ENCODE data around the gene VWC2L. TPM values are rescaled to one million over a fixed set of nuclear protein-coding genes. Genes with fewer than 3 reads are reported as not detected.

VWC2L gene
- total and polyA plus RNA-seq, 2 experiments from 2014 or later, result not detected

- Histone ChIP-seq H3K4me3 (no peak overlapping the region), H3K9me2 (ENCODE audit: insufficient read depth) (no peaks in the 10 kb centered on the region), H3K36me3 (ENCODE audit: insufficient read depth) (no peaks in the 10 kb centered on the region), H3K27ac (ENCODE audit: low read depth) (no peak overlapping the region), H4K20me1 (replicated peaks; ENCODE audit: insufficient read depth) (no peaks in the 10 kb centered on the region), H3F3A (replicated peaks; ENCODE audit: low read depth) (no peaks in the 10 kb centered on the region), H3K4me2 (no peak overlapping the region), H3K4me1 (ENCODE audit: insufficient read depth) (no peaks in the 10 kb centered on the region), H2AFZ (no peak overlapping the region), H3K79me2 (replicated peaks; ENCODE audit: insufficient read depth) (no peaks in the 10 kb centered on the region), H3K27me3 (ENCODE audit: insufficient read depth) (no peaks in the 10 kb centered on the region)
- TF ChIP-seq ZNF114 (CRISPR knock-in tag; IDR thresholded peaks at IDR 0.05), result no peak
- TF ChIP-seq NANOG (IDR thresholded peaks at IDR 0.05; ENCODE audit: borderline replicate concordance), result no peak
- no peak for TF ChIP-seq EZH2 (IDR thresholded peaks at IDR 0.05; ENCODE audit: low read depth, unreplicated experiment)
- TF ChIP-seq CTCF (conservative IDR thresholded peaks at IDR 0.05; ENCODE audit: low read depth in 2 of 2), result no peak
- TF ChIP-seq CREB1 (CRISPR knock-in tag; IDR thresholded peaks at IDR 0.05; ENCODE audit: low read depth), result no peak
- no peak for TF ChIP-seq ETS1 (IDR thresholded peaks at IDR 0.05)
- TF ChIP-seq STAT1 (IDR thresholded peaks at IDR 0.05; ENCODE audit: unreplicated experiment), result no peak
- TF ChIP-seq ZNF462 (CRISPR knock-in tag; IDR thresholded peaks at IDR 0.05), result no peak
- TF ChIP-seq POLR2AphosphoS5 (IDR thresholded peaks at IDR 0.05; ENCODE audit: low read depth), result no peak
- no peak for TF ChIP-seq REST (IDR thresholded peaks at IDR 0.05; ENCODE audit: unreplicated experiment)
- TF ChIP-seq ZNF331 (CRISPR knock-in tag; IDR thresholded peaks at IDR 0.05; ENCODE audit: low read depth), result no peak
- no peak for TF ChIP-seq JUNB (IDR thresholded peaks at IDR 0.05; ENCODE audit: unreplicated experiment)
- TF ChIP-seq EZH2phosphoT487 (IDR thresholded peaks at IDR 0.05; ENCODE audit: unreplicated experiment), result no peak
- H3K9me3 Mint-ChIP-seq, result no peaks in the 10 kb centered on the region
- DNase-seq (ENCODE audit: low spot score) (no peak), ATAC-seq (no peak)
- H3K36me3 Mint-ChIP-seq (ENCODE audit: low read depth), result no peaks in the 10 kb centered on the region
- H3K27ac Mint-ChIP-seq, result no peak overlapping the region
- no peaks in the 10 kb centered on the region for H3K27me3 Mint-ChIP-seq (ENCODE audit: insufficient read depth, low read depth, poor library complexity)
- no peak overlapping the region for H3K4me3 Mint-ChIP-seq
- no peaks in the 10 kb centered on the region for H3K4me1 Mint-ChIP-seq
These were observed 43.7 kb upstream of the VWC2L start for GRCh38 chr2:214367171-214367570.

Data from GM23338 (cell line).